Liver (tissue), 9 donors: ENCODE data around the gene FBN2. TPM values are rescaled to one million over a fixed set of nuclear protein-coding genes. Genes with fewer than 3 reads are reported as not detected.

Experiments used
- DNase-seq: peaks from one replicate; pipeline ENCODE4 v3.0.0-alpha.2; 2017; ENCODE audit warnings: low spot score
- H3K27ac ChIP-seq, 2 donors: one replicate each; pipeline ENCODE4 v1.7.0; 2013; ENCODE audit warnings: inconsistent platforms in 2 of 2, low read length in 2 of 2, control low read depth in 1 of 2, low read depth in 1 of 2, mild to moderate bottlenecking in 1 of 2
- H3K27me3 ChIP-seq, 4 donors: one replicate each; pipeline versions ENCODE4 v1.6.1 to v1.7.0; 2013; ENCODE audit warnings: low read length in 3 of 4, inconsistent platforms in 1 of 4, mild to moderate bottlenecking in 1 of 4, moderate library complexity in 1 of 4; ENCODE audit not compliant: control insufficient read depth in 4 of 4, insufficient read depth in 4 of 4
- H3K36me3 ChIP-seq, 4 donors: one replicate each; pipeline versions ENCODE4 v1.6.1 to v1.7.0; 2013; ENCODE audit warnings: low read length in 3 of 4, mild to moderate bottlenecking in 3 of 4, low read depth in 1 of 4, moderate library complexity in 1 of 4; ENCODE audit not compliant: control insufficient read depth in 4 of 4, insufficient read depth in 3 of 4
- H3K4me1 ChIP-seq, 4 donors: one replicate each; pipeline versions ENCODE4 v1.6.1 to v1.7.0; 2013; ENCODE audit warnings: low read length in 3 of 4, mild to moderate bottlenecking in 3 of 4, moderate library complexity in 1 of 4; ENCODE audit not compliant: control insufficient read depth in 4 of 4, insufficient read depth in 4 of 4
- H3K4me3 ChIP-seq, 3 donors: one replicate each; pipeline versions ENCODE4 v1.6.1 to v1.7.0; 2013; ENCODE audit warnings: low read length in 3 of 3, control low read depth in 1 of 3, low read depth in 1 of 3, mild to moderate bottlenecking in 1 of 3
- H3K9ac ChIP-seq, 2 donors: one replicate each; pipeline ENCODE4 v1.7.0; 2013; ENCODE audit warnings: low read length in 2 of 2, mild to moderate bottlenecking in 2 of 2, moderate library complexity in 2 of 2, control low read depth in 1 of 2, low read depth in 1 of 2
- H3K9me3 ChIP-seq, 4 donors: one replicate each; pipeline versions ENCODE4 v1.6.1 to v1.7.0; 2013; ENCODE audit warnings: low read length in 3 of 4; ENCODE audit not compliant: control insufficient read depth in 4 of 4
- EGR1 ChIP-seq, 2 donors: IDR thresholded peaks; 2 replicates each; pipeline ENCODE4 v1.6.1; 2016 to 2018; ENCODE audit warnings: antibody characterized with exemption in 2 of 2, low read depth in 2 of 2
- FOXA1 ChIP-seq: IDR thresholded peaks from 2 replicates; pipeline ENCODE4 v1.6.1; 2016; ENCODE audit warnings: antibody characterized with exemption
- FOXA2 ChIP-seq: IDR thresholded peaks from 2 replicates; pipeline ENCODE4 v1.6.1; 2016; ENCODE audit warnings: antibody characterized with exemption
- HNF4G ChIP-seq: IDR thresholded peaks from 2 replicates; pipeline ENCODE4 v1.6.1; 2016; ENCODE audit warnings: antibody characterized with exemption
- JUND ChIP-seq, 2 donors: IDR thresholded peaks; 2 replicates each; pipeline ENCODE4 v1.6.1; 2016; ENCODE audit warnings: antibody characterized with exemption in 2 of 2
- MAX ChIP-seq: IDR thresholded peaks from 2 replicates; pipeline ENCODE4 v1.6.1; 2016; ENCODE audit warnings: antibody characterized with exemption
- NR2F2 ChIP-seq: IDR thresholded peaks from 2 replicates; pipeline ENCODE4 v1.6.1; 2016; ENCODE audit warnings: antibody characterized with exemption
- RAD21 ChIP-seq, 2 donors: IDR thresholded peaks; 2 replicates each; pipeline ENCODE4 v1.6.1; 2016; ENCODE audit warnings: antibody characterized with exemption in 2 of 2, mild to moderate bottlenecking in 2 of 2
- RXRA ChIP-seq, 2 donors: IDR thresholded peaks; 2 replicates each; pipeline ENCODE4 v1.6.1; 2017 to 2018; ENCODE audit warnings: antibody characterized with exemption in 2 of 2, mild to moderate bottlenecking in 1 of 2
- SP1 ChIP-seq: IDR thresholded peaks from 2 replicates; pipeline ENCODE4 v1.6.1; 2018; ENCODE audit warnings: antibody characterized with exemption, mild to moderate bottlenecking
- TAF1 ChIP-seq: conservative IDR thresholded peaks from 2 replicates; pipeline ENCODE4 v1.6.1; 2016; ENCODE audit warnings: antibody characterized with exemption, mild to moderate bottlenecking
- YY1 ChIP-seq: IDR thresholded peaks from 2 replicates; pipeline ENCODE4 v1.6.1; 2016; ENCODE audit warnings: antibody characterized with exemption, mild to moderate bottlenecking
- WGBS: extraction: QIAGEN DNeasy Blood & Tissue Kit; methylation state at CpG from one replicate; pipeline ENCODE4 v1.1.7; 2013; 5-methylcytosine and 5-hydroxymethylcytosine counted together
- polyA plus RNA-seq, 2 donors: library from polyadenylated mRNA; stranded (reverse) in 1 of 2; unstranded in 1 of 2; fragments of 200-250 nt in 1 of 2; fragments of >200 nt in 1 of 2; fragmentation: Nextera tagmentation in 1 of 2; extraction: Ambion mirVana in 1 of 2; gene quantifications; one replicate each; pipeline versions ENCODE4 v1.2.1 to v1.2.3, GENCODE V29; 2013 to 2015
- total RNA-seq, 2 donors: library from RNA; depleted of rRNA; stranded (reverse); fragments of >200 nt; gene quantifications; one replicate each; pipeline ENCODE4 v1.2.3, GENCODE V29; 2014
- TF ChIP-seq, protein P1 (sequence below): fragments of 150-350 bp; IDR thresholded peaks from 2 replicates; pipeline ENCODE4 v1.5.1; 2017; ENCODE audit warnings: improper control_type of control experiment, low read depth, low read length; ENCODE audit not compliant: missing input control
- TF ChIP-seq, protein P2 (sequence below): IDR thresholded peaks from 2 replicates; pipeline ENCODE4 v1.6.1; 2016; ENCODE audit warnings: antibody characterized with exemption, mild to moderate bottlenecking
- TF ChIP-seq, protein P3 (sequence below): IDR thresholded peaks from 2 replicates; pipeline ENCODE4 v1.6.1; 2016; ENCODE audit warnings: antibody characterized with exemption
- TF ChIP-seq, protein P4 (sequence below): IDR thresholded peaks from 2 replicates; pipeline ENCODE4 v1.6.1; 2016; ENCODE audit warnings: antibody characterized with exemption
- donor health status: healthy.
- donor health status: healthy.
- donor health status: healthy.
- donor health status: healthy.
- donor health status: healthy.

The FBN2 gene
- total and polyA plus RNA-seq, 4 donors = 0.08 to 4.1 (median 0.47) TPM

GRCh38 chr5:128335339-128335738 lies 202.7 kb downstream of the FBN2 start:
- no peak for TF ChIP-seq NR2F2
- TF ChIP-seq YY1 = no peak
- TF ChIP-seq FOXA1 = no peak
- no peak for TF ChIP-seq TAF1
- TF ChIP-seq, protein P1, sequence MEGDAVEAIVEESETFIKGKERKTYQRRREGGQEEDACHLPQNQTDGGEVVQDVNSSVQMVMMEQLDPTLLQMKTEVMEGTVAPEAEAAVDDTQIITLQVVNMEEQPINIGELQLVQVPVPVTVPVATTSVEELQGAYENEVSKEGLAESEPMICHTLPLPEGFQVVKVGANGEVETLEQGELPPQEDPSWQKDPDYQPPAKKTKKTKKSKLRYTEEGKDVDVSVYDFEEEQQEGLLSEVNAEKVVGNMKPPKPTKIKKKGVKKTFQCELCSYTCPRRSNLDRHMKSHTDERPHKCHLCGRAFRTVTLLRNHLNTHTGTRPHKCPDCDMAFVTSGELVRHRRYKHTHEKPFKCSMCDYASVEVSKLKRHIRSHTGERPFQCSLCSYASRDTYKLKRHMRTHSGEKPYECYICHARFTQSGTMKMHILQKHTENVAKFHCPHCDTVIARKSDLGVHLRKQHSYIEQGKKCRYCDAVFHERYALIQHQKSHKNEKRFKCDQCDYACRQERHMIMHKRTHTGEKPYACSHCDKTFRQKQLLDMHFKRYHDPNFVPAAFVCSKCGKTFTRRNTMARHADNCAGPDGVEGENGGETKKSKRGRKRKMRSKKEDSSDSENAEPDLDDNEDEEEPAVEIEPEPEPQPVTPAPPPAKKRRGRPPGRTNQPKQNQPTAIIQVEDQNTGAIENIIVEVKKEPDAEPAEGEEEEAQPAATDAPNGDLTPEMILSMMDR = no peak
- no peak for TF ChIP-seq SP1
- TF ChIP-seq RAD21 (IDR thresholded peaks at IDR 0.05) = no peak
- TF ChIP-seq HNF4G = no peak
- TF ChIP-seq EGR1 (IDR thresholded peaks at IDR 0.05; ENCODE audit: low read depth in 2 of 2) = no peak
- TF ChIP-seq, protein P2, sequence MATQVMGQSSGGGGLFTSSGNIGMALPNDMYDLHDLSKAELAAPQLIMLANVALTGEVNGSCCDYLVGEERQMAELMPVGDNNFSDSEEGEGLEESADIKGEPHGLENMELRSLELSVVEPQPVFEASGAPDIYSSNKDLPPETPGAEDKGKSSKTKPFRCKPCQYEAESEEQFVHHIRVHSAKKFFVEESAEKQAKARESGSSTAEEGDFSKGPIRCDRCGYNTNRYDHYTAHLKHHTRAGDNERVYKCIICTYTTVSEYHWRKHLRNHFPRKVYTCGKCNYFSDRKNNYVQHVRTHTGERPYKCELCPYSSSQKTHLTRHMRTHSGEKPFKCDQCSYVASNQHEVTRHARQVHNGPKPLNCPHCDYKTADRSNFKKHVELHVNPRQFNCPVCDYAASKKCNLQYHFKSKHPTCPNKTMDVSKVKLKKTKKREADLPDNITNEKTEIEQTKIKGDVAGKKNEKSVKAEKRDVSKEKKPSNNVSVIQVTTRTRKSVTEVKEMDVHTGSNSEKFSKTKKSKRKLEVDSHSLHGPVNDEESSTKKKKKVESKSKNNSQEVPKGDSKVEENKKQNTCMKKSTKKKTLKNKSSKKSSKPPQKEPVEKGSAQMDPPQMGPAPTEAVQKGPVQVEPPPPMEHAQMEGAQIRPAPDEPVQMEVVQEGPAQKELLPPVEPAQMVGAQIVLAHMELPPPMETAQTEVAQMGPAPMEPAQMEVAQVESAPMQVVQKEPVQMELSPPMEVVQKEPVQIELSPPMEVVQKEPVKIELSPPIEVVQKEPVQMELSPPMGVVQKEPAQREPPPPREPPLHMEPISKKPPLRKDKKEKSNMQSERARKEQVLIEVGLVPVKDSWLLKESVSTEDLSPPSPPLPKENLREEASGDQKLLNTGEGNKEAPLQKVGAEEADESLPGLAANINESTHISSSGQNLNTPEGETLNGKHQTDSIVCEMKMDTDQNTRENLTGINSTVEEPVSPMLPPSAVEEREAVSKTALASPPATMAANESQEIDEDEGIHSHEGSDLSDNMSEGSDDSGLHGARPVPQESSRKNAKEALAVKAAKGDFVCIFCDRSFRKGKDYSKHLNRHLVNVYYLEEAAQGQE = no peak
- no peak for TF ChIP-seq JUND (IDR thresholded peaks at IDR 0.05)
- TF ChIP-seq RXRA (IDR thresholded peaks at IDR 0.05) = no peak
- no peak for TF ChIP-seq MAX
- TF ChIP-seq FOXA2 = no peak
- TF ChIP-seq, protein P3, sequence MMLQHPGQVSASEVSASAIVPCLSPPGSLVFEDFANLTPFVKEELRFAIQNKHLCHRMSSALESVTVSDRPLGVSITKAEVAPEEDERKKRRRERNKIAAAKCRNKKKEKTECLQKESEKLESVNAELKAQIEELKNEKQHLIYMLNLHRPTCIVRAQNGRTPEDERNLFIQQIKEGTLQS = no peak
- TF ChIP-seq, protein P4, sequence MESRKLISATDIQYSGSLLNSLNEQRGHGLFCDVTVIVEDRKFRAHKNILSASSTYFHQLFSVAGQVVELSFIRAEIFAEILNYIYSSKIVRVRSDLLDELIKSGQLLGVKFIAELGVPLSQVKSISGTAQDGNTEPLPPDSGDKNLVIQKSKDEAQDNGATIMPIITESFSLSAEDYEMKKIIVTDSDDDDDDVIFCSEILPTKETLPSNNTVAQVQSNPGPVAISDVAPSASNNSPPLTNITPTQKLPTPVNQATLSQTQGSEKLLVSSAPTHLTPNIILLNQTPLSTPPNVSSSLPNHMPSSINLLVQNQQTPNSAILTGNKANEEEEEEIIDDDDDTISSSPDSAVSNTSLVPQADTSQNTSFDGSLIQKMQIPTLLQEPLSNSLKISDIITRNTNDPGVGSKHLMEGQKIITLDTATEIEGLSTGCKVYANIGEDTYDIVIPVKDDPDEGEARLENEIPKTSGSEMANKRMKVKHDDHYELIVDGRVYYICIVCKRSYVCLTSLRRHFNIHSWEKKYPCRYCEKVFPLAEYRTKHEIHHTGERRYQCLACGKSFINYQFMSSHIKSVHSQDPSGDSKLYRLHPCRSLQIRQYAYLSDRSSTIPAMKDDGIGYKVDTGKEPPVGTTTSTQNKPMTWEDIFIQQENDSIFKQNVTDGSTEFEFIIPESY = no peak
- H3K9ac ChIP-seq = no peak overlapping the region
- no peaks in the 10 kb centered on the region for H3K27me3 ChIP-seq
- no peaks in the 10 kb centered on the region for H3K9me3 ChIP-seq
- DNase-seq = no peak
- H3K27ac ChIP-seq = no peak overlapping the region
- WGBS = 56% methylated on average over 3 of the region's 3 CpGs
- no peaks in the 10 kb centered on the region for H3K4me1 ChIP-seq
- H3K36me3 ChIP-seq = no peaks in the 10 kb centered on the region
- no peak overlapping the region for H3K4me3 ChIP-seq
